Uterus (tissue), 4 donors: ENCODE measurements around the gene GCSH. TPM values are rescaled to one million over a fixed set of nuclear protein-coding genes. Genes with fewer than 3 reads are reported as not detected.

ENCODE experiments used
- DNase-seq, 2 donors: peaks; one replicate each; pipeline ENCODE4 v3.0.0-alpha.2; 2019 to 2020
- H3K27ac ChIP-seq, 2 donors: fragments of 200-600 bp; sonication (generic); 1 replicate in 1 of 2; 2 replicates in 1 of 2; pipeline ENCODE4 v1.5.1; 2016 to 2018
- H3K27me3 ChIP-seq, 2 donors: fragments of 200-600 bp; sonication (generic); one replicate each; pipeline ENCODE4 v1.5.1; 2018 to 2019; ENCODE audit warnings: control low read depth in 1 of 2
- H3K36me3 ChIP-seq, 2 donors: fragments of 200-600 bp; sonication (generic); one replicate each; pipeline ENCODE4 v1.5.1; 2019; ENCODE audit warnings: control low read depth in 1 of 2
- H3K4me1 ChIP-seq, 2 donors: fragments of 200-600 bp; sonication (generic); one replicate each; pipeline ENCODE4 v1.5.1; 2018 to 2019; ENCODE audit warnings: control low read depth in 1 of 2
- H3K4me3 ChIP-seq, 2 donors: fragments of 200-600 bp; sonication (generic); 1 replicate in 1 of 2; 2 replicates in 1 of 2; pipeline ENCODE4 v1.5.1; 2018 to 2019; ENCODE audit warnings: mild to moderate bottlenecking in 1 of 2
- H3K9me3 ChIP-seq, 2 donors: fragments of 200-600 bp; sonication (generic); one replicate each; pipeline ENCODE4 v1.5.1; 2019; ENCODE audit warnings: control low read depth in 1 of 2
- POLR2A ChIP-seq, 2 donors: fragments of 450-650 bp; IDR thresholded peaks; one replicate each; pipeline ENCODE4 v1.6.1; 2016; ENCODE audit warnings: antibody characterized with exemption in 2 of 2, mild to moderate bottlenecking in 1 of 2, moderate library complexity in 1 of 2
- intact Hi-C: fragments of 100-400 bp; cut with DNase I; formaldehyde crosslinking; loops from one replicate; pipeline ENCODE4 v1.15.1; 2023; ENCODE audit warnings: low total_unique reads
- total RNA-seq, 4 donors: library from RNA; depleted of rRNA in 3 of 4; stranded (reverse); fragments of >200 nt in 3 of 4; gene quantifications; one replicate each; pipeline versions ENCODE4 v1.1.0 to v1.2.4, GENCODE V29; 2014 to 2023
- TF ChIP-seq, protein P1 (sequence below), 4 experiments: fragments of 200-600 bp in 2 of 4; fragments of 450-650 bp in 2 of 4; sonication (generic) in 2 of 4; IDR thresholded peaks; one replicate each; pipeline ENCODE4 v1.5.1; 2016 to 2019; ENCODE audit warnings: antibody characterized with exemption in 4 of 4, mild to moderate bottlenecking in 2 of 4, moderate library complexity in 1 of 4
- donor health status: DM: yes; HTN: yes; CAD: no.

The GCSH gene
- total RNA-seq, 4 donors from 2014 or later = 32.1 to 83.8 (median 38.5) TPM

DNA sequence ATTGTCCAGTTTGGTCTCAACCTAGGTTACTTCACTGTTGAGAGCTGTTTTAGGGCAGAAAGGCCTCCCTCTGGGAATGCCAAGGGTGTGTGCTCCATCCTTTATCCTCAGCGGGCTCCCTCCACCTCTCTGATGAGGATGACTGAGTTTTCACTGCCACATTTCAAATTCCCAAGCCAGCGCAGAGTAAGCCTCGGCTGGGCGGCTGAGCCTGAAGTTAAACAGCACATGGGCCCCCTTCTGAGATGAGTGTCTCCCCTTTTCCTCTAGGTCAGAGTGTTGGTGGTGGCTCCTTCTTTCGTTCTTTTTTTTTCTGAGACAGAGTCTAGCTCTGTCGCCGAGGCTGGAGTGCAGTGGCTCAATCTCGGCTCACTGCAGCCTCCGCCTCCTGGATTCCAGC is 5.5 kb upstream of the GCSH start:
- intact Hi-C loops = no loop called here
- TF ChIP-seq POLR2A (IDR thresholded peaks at IDR 0.05) = no peak
- TF ChIP-seq, protein P1, sequence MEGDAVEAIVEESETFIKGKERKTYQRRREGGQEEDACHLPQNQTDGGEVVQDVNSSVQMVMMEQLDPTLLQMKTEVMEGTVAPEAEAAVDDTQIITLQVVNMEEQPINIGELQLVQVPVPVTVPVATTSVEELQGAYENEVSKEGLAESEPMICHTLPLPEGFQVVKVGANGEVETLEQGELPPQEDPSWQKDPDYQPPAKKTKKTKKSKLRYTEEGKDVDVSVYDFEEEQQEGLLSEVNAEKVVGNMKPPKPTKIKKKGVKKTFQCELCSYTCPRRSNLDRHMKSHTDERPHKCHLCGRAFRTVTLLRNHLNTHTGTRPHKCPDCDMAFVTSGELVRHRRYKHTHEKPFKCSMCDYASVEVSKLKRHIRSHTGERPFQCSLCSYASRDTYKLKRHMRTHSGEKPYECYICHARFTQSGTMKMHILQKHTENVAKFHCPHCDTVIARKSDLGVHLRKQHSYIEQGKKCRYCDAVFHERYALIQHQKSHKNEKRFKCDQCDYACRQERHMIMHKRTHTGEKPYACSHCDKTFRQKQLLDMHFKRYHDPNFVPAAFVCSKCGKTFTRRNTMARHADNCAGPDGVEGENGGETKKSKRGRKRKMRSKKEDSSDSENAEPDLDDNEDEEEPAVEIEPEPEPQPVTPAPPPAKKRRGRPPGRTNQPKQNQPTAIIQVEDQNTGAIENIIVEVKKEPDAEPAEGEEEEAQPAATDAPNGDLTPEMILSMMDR (IDR thresholded peaks at IDR 0.05) = no peak
- Histone ChIP-seq H3K27ac (no peak overlapping the region), H3K27me3 (no peaks in the 10 kb centered on the region), H3K9me3 (no peaks in the 10 kb centered on the region), H3K4me1 (no peaks in the 10 kb centered on the region), H3K4me3 (no peak overlapping the region), H3K36me3 (no peaks in the 10 kb centered on the region)
- no peak for DNase-seq

DNA sequence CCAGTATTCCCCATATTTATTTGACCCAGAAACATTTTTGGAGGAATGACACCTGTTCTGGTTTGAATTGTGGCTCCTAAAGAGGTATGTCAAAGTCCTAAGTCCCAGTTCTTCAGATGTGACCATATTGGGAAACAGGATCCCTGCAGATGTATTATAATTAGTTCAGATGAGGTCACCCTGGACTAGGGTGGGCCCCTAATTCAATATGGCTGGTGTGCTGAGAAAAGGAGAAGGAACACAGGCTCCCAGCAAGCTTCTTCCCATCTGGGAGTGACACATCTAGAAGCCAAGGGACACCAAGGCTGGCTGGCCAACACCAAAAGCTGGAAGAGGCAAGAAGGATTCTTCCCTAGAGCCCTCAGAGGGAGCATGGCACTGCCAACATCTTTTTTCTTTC is 3.8 kb upstream of the GCSH start:
- Histone ChIP-seq H3K9me3 (no peaks in the 10 kb centered on the region), H3K27ac (no peak overlapping the region), H3K36me3 (no peaks in the 10 kb centered on the region), H3K4me3 (no peak overlapping the region), H3K27me3 (no peaks in the 10 kb centered on the region), H3K4me1 (no peaks in the 10 kb centered on the region)
- no peak for TF ChIP-seq POLR2A (IDR thresholded peaks at IDR 0.05)
- TF ChIP-seq, protein P1 (IDR thresholded peaks at IDR 0.05) = no peak
- no peak for DNase-seq
- intact Hi-C loops = no loop called here

DNA sequence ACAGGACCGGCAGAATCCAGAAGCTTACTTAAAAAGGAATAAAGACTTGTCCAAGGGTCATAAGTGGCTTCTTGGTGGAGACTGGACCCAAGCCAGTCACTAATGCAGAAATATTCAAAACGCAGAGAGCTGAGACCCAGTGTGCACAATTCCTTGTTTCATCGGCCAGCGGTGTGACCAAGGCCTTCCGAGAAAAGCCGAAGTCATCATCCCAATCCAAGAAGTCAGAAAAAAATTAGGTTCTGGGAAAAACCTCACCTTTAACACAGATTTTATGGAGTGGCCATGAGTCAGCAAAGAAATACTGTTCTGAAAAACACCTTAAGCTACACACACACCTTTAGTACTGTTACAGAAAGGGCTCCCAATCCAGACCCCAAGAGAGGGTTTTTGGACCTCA is 1.0 kb upstream of the GCSH start:
- Histone ChIP-seq H3K27ac (peak overlapping the region in 1 of 2 donors; percentile 46), H3K9me3 (no peaks in the 10 kb centered on the region), H3K4me1 (no peaks in the 10 kb centered on the region), H3K27me3 (no peaks in the 10 kb centered on the region), H3K36me3 (no peaks in the 10 kb centered on the region), H3K4me3 (no peak overlapping the region)
- DNase-seq = no peak
- intact Hi-C loops = no loop called here
- TF ChIP-seq POLR2A (IDR thresholded peaks at IDR 0.05) = no peak
- TF ChIP-seq, protein P1 (IDR thresholded peaks at IDR 0.05) = no peak

DNA sequence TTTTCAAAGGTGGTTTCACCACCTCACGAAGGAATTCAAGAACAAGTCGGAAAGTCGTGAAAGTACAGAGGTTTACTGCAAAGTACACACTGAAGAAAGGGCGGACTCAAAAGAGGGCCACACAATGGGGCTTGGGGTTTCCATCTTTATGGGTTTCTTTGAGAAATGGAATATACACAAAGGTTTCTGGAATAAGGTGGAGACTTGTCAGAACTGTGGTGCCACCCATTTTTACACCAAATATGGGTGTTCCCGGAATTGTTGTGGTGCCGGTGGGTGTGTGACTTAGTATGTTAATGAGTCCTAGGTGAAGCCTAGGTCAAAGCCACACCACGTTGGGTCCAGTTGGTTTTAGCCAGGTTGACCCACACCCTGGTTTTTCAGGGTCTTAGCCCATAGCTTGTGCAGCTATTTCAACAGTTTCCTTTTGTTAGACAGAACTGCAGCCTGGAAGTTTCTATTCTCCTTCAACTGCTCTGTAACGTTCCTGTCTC is 567 bp upstream of the GCSH start:
- Histone ChIP-seq H3K27me3 (no peaks in the 10 kb centered on the region), H3K36me3 (no peaks in the 10 kb centered on the region), H3K4me1 (no peaks in the 10 kb centered on the region), H3K9me3 (no peaks in the 10 kb centered on the region), H3K4me3 (peak overlapping the region; percentile 11 to 38), H3K27ac (peak overlapping the region in 1 of 2 donors; percentile 46)
- DNase-seq = peak in 1 of 2 donors; percentile 21
- TF ChIP-seq POLR2A (IDR thresholded peaks at IDR 0.05) = no peak
- TF ChIP-seq, protein P1 (IDR thresholded peaks at IDR 0.05) = no peak
- intact Hi-C loops = no loop called here

DNA sequence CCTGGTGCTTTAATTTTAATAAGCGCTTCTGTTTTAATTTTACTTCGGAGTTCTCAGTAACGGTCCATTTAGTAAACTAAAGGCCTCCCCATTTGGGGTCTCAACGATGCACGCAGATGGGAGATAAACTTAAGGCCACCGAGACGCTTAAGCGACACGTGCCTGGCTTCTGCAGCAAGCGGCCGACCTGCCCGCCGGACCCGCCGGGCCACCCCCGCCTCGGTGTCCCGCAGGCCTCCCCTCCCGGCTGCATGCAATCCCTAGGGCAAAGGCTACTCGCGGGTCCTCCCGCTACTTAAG is 592 bp downstream of the GCSH start:
- H3K27ac ChIP-seq = peak overlapping the region; percentile 29 to 84
- H3K36me3 ChIP-seq = no peaks in the 10 kb centered on the region
- H3K27me3 ChIP-seq = no peaks in the 10 kb centered on the region
- TF ChIP-seq POLR2A (IDR thresholded peaks at IDR 0.05) = no peak
- TF ChIP-seq, protein P1 (IDR thresholded peaks at IDR 0.05) = no peak
- DNase-seq = no peak
- no peaks in the 10 kb centered on the region for H3K9me3 ChIP-seq
- H3K4me3 ChIP-seq = peak overlapping the region; percentile 38 to 98
- intact Hi-C loops = no loop called here
- H3K4me1 ChIP-seq = no peaks in the 10 kb centered on the region
